ENCODE measurements around the gene KRT81.

Gene KRT81

DNA sequence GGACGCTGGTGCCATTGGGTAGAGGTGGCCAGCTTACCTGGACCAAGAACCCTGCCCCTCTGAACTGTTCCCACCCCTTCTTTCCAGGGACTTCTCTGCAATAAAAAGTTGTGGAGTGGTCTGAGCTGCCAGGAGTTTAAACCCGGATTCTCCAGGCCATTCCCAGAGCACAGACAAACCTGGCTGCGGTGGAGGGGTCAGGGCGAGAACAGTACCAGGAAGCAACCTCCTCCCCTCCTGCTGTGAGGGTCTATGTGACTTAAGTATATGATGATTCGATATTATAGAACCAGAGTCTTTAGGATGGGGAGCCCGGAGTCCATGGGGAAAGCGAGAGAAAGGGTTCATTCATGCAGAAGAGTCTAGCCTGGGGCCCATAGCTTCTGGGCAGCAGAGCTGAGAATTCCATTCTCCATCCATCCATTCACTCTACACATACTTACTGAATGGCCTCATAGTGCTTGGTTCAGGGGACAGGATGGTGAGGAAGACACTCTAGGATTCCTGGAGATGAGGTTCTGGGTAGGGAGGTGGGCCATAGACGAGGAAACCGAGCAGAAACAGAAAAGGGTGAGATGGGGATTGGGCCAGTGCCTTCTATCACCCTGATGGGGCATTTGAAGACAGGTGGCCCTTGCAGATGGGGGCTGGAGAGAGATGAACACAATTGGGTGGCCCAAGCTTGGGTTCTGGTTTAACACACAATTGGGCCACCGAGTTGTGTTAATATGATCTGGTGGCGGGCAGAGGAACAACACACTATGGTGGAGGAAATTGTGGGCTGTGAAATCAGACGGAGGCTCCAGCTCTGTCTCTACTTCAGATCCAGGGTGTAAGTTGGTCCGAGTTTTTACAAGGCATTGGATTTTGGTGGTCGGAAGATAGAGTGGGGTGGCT lies 11.7 kb downstream of the KRT81 start:
- peak overlapping the region; percentile 3 to 46 (median 34) for H3K27ac Mint-ChIP-seq
- peaks cover 53% of the 10 kb centered on the region for H3K27me3 Mint-ChIP-seq (ENCODE audit: low read depth)
- TF ChIP-seq, protein P1, sequence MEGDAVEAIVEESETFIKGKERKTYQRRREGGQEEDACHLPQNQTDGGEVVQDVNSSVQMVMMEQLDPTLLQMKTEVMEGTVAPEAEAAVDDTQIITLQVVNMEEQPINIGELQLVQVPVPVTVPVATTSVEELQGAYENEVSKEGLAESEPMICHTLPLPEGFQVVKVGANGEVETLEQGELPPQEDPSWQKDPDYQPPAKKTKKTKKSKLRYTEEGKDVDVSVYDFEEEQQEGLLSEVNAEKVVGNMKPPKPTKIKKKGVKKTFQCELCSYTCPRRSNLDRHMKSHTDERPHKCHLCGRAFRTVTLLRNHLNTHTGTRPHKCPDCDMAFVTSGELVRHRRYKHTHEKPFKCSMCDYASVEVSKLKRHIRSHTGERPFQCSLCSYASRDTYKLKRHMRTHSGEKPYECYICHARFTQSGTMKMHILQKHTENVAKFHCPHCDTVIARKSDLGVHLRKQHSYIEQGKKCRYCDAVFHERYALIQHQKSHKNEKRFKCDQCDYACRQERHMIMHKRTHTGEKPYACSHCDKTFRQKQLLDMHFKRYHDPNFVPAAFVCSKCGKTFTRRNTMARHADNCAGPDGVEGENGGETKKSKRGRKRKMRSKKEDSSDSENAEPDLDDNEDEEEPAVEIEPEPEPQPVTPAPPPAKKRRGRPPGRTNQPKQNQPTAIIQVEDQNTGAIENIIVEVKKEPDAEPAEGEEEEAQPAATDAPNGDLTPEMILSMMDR (IDR thresholded peaks at IDR 0.05; ENCODE audit: unreplicated experiment in 3 of 3), result no peak
- no peaks in the 10 kb centered on the region for H3K9me3 Mint-ChIP-seq
- H3K4me1 Mint-ChIP-seq, result peaks cover 31% of the 10 kb centered on the region
- no peaks in the 10 kb centered on the region for H3K36me3 Mint-ChIP-seq (ENCODE audit: low read depth)
- H3K4me3 Mint-ChIP-seq, result peak overlapping the region in 1 of 3 experiments; percentile 57

DNA sequence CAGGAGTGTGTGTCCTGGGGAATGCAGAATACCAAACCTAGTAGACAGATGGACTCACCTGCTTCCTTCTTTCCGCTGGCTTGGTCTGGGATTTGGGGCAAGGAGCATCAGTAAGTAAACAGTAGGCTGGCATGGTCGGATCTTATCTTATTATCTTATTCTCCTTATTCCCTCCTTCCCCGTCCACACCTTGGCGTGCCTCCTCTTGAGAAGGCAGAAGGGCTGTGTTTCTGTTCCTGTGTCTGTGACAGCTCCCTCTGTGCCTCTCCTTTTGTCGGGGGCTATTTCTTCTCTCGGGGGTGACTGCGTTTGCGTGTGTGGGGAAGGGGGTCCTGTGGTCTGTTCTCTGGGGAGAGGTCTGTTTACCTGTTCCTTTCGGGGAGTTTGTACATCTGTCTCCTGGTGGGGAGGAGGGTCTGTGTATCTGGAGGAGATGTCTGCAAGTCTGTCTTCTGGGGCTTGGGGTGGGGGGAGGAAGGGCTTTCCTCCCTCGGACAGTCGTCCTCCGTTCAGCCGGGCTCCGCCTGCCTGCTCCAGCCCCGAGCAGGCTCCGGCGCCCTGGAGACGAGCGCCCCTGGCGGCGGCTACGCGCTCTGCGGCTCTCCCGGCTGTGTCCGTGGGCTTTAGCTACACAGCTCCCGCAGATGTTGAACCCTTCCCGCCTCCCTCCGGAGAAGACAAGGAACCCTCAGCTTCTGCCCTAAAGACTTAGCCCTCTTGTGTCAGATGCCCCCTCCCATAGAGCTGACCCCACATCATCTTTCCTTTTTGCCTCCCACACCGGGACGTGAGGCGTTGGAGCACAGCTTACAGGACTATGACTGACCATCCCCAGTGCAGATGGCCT lies 12.5 kb downstream of the KRT81 start:
- Mint-ChIP-seq H3K4me3 (peak overlapping the region; percentile 72 to 76 (median 75)), H3K36me3 (ENCODE audit: low read depth) (no peaks in the 10 kb centered on the region), H3K9me3 (no peaks in the 10 kb centered on the region), H3K4me1 (peaks cover 31% of the 10 kb centered on the region), H3K27ac (no peak overlapping the region), H3K27me3 (ENCODE audit: low read depth) (peaks cover 59% of the 10 kb centered on the region)
- TF ChIP-seq, protein P1 (IDR thresholded peaks at IDR 0.05; ENCODE audit: unreplicated experiment in 3 of 3), result peak; percentile 94 to 99 (median 97)

DNA sequence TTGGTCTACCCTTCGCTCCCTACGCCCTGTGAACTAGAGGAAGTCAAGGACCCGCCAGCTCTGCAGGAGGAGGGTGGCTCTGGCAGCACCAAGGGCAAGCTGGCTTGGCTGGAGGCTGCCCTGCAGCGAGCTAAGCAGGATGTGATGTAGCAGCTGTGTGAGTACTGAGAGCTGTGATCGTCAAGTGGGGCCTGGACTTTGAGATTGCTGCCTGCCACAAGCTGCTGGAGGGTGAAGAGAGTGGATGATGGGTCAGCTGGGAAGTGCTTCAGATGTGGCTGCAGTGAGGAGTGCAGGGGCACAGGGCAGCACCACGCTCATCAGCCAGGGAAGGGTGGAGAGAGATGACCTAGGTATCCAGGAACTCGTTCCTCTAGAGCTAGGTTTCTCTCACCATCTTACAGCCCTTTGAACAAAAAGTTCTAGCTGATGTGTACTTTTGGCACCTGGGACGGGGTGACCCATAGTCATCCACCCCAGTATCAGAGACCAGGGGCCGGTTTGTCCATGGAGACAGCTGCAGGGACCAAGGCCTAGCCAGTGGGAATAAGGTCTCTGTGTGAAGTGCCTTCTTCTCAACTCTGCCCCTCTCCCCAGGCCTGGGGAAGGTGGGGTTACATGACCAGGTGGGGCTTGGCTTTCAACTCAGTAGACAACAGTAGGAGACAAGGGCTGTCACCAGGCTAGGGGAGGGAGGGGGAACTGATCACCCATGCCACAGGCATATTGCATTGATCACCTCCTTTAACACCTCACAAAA lies 13.7 kb downstream of the KRT81 start:
- no peak overlapping the region for H3K4me3 Mint-ChIP-seq
- H3K9me3 Mint-ChIP-seq, result no peaks in the 10 kb centered on the region
- no peaks in the 10 kb centered on the region for H3K36me3 Mint-ChIP-seq (ENCODE audit: low read depth)
- peaks cover 31% of the 10 kb centered on the region for H3K4me1 Mint-ChIP-seq
- TF ChIP-seq, protein P1 (IDR thresholded peaks at IDR 0.05; ENCODE audit: unreplicated experiment in 3 of 3), result no peak
- H3K27me3 Mint-ChIP-seq (ENCODE audit: low read depth), result peaks cover 61% of the 10 kb centered on the region
- no peak overlapping the region for H3K27ac Mint-ChIP-seq

- no peak overlapping the region for H3K4me3 Mint-ChIP-seq
- H3K27ac Mint-ChIP-seq, result no peak overlapping the region
- H3K9me3 Mint-ChIP-seq, result no peaks in the 10 kb centered on the region
- TF ChIP-seq, protein P1 (IDR thresholded peaks at IDR 0.05; ENCODE audit: unreplicated experiment in 3 of 3), result no peak
- H3K4me1 Mint-ChIP-seq, result peaks cover 25% of the 10 kb centered on the region
- H3K36me3 Mint-ChIP-seq (ENCODE audit: low read depth), result no peaks in the 10 kb centered on the region
- H3K27me3 Mint-ChIP-seq (ENCODE audit: low read depth), result peaks cover 55% of the 10 kb centered on the region
These were observed 15.6 kb downstream of the KRT81 start for GRCh38 chr12:52275686-52276085.

DNA sequence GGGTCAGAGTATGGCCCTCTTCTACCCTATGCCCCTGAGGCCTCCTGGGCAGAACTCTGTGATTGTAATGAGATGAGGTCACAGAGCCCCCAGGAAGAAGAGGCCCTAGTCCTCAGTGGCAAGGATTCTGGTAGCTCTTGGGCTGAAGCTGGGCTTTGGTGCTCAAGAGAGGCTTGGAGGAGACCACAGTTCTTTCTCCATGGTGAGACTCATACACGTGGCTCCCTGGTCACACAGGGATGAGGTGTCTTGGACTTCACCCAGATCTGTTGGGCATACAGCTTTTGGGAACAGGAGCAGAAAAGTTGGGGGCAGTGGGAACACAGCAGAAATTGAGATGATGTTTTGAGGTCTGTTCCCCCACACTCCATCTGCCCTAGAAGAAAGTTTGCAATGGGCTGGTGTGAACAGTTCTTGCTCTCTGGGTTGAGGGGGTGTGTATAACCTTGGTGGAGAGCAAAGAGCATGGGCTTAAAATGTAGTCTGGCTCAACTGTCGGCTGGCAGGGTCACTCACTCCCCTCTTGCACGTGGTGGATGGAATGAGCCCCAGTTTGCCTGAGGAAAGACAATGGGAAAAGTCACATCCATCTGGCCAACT lies 16.7 kb downstream of the KRT81 start, which contains the start of gene KRT86:
KRT86 (plus strand) TSS at position 125 of the 600 bp plus-strand sequence. CDS start 27,272 bp downstream, outside the sequence.
- TF ChIP-seq, protein P1 (IDR thresholded peaks at IDR 0.05; ENCODE audit: unreplicated experiment in 3 of 3), result no peak
- Mint-ChIP-seq H3K4me3 (no peak within 1 kb of the TSS), H3K27ac (no peak within 1 kb of the TSS), H3K9me3 (no peaks in the 10 kb centered on the region), H3K36me3 (ENCODE audit: low read depth) (no peaks in the 10 kb centered on the region), H3K27me3 (ENCODE audit: low read depth) (peaks cover 54% of the 10 kb centered on the region), H3K4me1 (peaks cover 14% of the 10 kb centered on the region)

Data from nephron (organoid).